H1 (cell line): ENCODE results near the gene RAB11FIP5. TPM values are rescaled to one million over a fixed set of nuclear protein-coding genes. Genes with fewer than 3 reads are reported as not detected.

Experiments used
- CEBPB ChIP-seq: IDR thresholded peaks from 2 replicates; pipeline ENCODE4 v1.6.1; 2012; ENCODE audit warnings: low read depth, low read length
- CHD7 ChIP-seq: fragments of 300-600 bp; sonication (generic); IDR thresholded peaks from 2 replicates; pipeline ENCODE4 v1.7.1; 2012; ENCODE audit warnings: low read length, moderate library complexity, mild to moderate bottlenecking, inconsistent platforms; ENCODE audit not compliant: insufficient replicate concordance
- HDAC6 ChIP-seq: IDR thresholded peaks from one replicate; pipeline ENCODE4 v1.7.1; 2012; ENCODE audit warnings: low read depth, mild to moderate bottlenecking, inconsistent platforms, low read length, moderate library complexity
- SAP30 ChIP-seq: fragments of 300-600 bp; sonication (generic); IDR thresholded peaks from 2 replicates; pipeline ENCODE4 v1.7.1; 2012; ENCODE audit warnings: low read length, moderate library complexity, mild to moderate bottlenecking, inconsistent platforms; ENCODE audit not compliant: insufficient read depth, insufficient replicate concordance
- USF2 ChIP-seq: IDR thresholded peaks from 2 replicates; pipeline ENCODE4 v1.6.1; 2011; ENCODE audit warnings: low read length, improper control_type of control experiment
- polyA plus RNA-seq, 7 experiments: library from polyadenylated mRNA; depleted of rRNA in 3 of 7; stranded (reverse) in 5 of 7; unstranded in 2 of 7; fragments of >200 nt in 5 of 7; fragments of 200-250 nt in 2 of 7; gene quantifications; 1 replicate in 5 of 7; 2 replicates in 1 of 7; 4 replicates in 1 of 7; pipeline versions ENCODE4 v1.2.1 to v1.2.3, GENCODE V29; 2011 to 2013; ENCODE audit warnings: missing spikeins in 2 of 7, mixed read lengths in 2 of 7
- total RNA-seq: library from RNA; stranded (reverse); fragmentation: NEBNext Ultra II Directional; extraction: Animal tissue kit (Norgen Biotek cat#: 25700); gene quantifications from 2 replicates; pipeline ENCODE4 v1.2.1, GENCODE V29; 2021

Gene RAB11FIP5
- total and polyA plus RNA-seq, 2 of the 8 experiments (the other 6 are each of a cell fraction or from before 2014, with no cell fraction given) = 6.3 to 17.0 TPM

DNA sequence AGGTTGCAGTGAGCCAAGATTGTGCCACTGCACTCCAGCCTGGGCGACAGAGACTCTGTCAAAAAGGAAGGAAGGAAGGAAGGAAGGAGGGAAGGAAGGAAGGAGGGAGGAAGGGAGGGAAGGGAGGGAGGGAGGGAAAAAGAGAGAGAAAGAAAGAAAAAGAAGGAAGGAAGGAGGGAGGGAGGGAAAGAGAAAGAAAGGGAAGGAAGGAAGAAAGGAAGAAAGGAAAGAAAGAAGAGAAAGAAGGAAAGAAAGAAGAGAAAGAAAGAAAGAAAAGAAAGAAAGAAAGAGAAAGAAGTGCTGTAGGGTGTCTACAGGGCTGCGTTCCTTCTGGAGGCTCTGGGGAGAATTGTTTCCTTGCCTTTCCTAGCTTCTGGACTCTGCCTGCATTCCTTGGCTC, 22.5 kb upstream of the RAB11FIP5 start (continued):
- TF ChIP-seq CHD7 (no peak), CEBPB (no peak), SAP30 (no peak), HDAC6 (no peak), USF2 (no peak)
